OCI-LY3 (cell line): Measurements from ENCODE around the gene TCF4.

ENCODE experiments used
- H2AFZ ChIP-seq: fragments of 200-600, 300-600 bp; shearing (Covaris generic); 2 replicates; pipeline ENCODE4 v1.6.0; 2014; ENCODE audit warnings: antibody characterized with exemption, low read depth, low read length
- H3K27ac ChIP-seq: fragments of 200-600, 300-600 bp; sonication (generic); 2 replicates; pipeline ENCODE4 v1.5.1; 2014; ENCODE audit warnings: mild to moderate bottlenecking, low read length, moderate library complexity, mixed read lengths
- H3K27me3 ChIP-seq: fragments of 200-600, 300-600 bp; sonication (generic); 2 replicates; pipeline ENCODE4 v1.6.1; 2014; ENCODE audit warnings: low read depth, low read length, mixed read lengths
- H3K36me3 ChIP-seq: fragments of 200-600, 300-600 bp; sonication (generic); replicated peaks from 2 replicates; pipeline ENCODE3; 2014; ENCODE audit warnings: low read depth, low read length, mixed read lengths
- H3K4me1 ChIP-seq: fragments of 300-600, 200-600 bp; sonication (generic); 2 replicates; pipeline ENCODE4 v1.6.1; 2014; ENCODE audit warnings: low read length, mixed read lengths
- H3K4me2 ChIP-seq: fragments of 200-600, 300-600 bp; sonication (generic); 2 replicates; pipeline ENCODE4 v1.6.1; 2014; ENCODE audit warnings: low read length, mixed read lengths
- H3K4me3 ChIP-seq: fragments of 300-600, 200-600 bp; sonication (generic); 2 replicates; pipeline ENCODE4 v1.5.1; 2014; ENCODE audit warnings: antibody characterized with exemption, mild to moderate bottlenecking, low read length, moderate library complexity
- H3K79me2 ChIP-seq: fragments of 300-600, 200-600 bp; shearing (Covaris generic); 2 replicates; pipeline ENCODE4 v1.6.1; 2014; ENCODE audit warnings: mild to moderate bottlenecking, low read length, mixed read lengths
- H3K9ac ChIP-seq: fragments of 300-600, 200-600 bp; shearing (Covaris generic); 2 replicates; pipeline ENCODE4 v1.6.0; 2014; ENCODE audit warnings: mild to moderate bottlenecking, low read length, moderate library complexity
- H3K9me3 ChIP-seq: fragments of 200-600, 300-600 bp; shearing (Covaris generic); 2 replicates; pipeline ENCODE4 v1.6.1; 2014; ENCODE audit warnings: low read length, mixed read lengths; ENCODE audit not compliant: insufficient read depth
- H4K20me1 ChIP-seq: fragments of 200-600, 300-600 bp; sonication (generic); 2 replicates; pipeline ENCODE4 v1.6.1; 2016; ENCODE audit warnings: low read length, mixed read lengths; ENCODE audit not compliant: insufficient read depth
- CTCF ChIP-seq: fragments of 200-600, 300-600 bp; sonication (generic); IDR thresholded peaks from 2 replicates; pipeline ENCODE4 v1.5.1; 2014; ENCODE audit warnings: antibody characterized with exemption, low read length, low read depth
- EZH2phosphoT487 ChIP-seq: fragments of 200-600 bp; shearing (Covaris generic); IDR thresholded peaks from 2 replicates; pipeline ENCODE4 v1.6.1; 2018; ENCODE audit warnings: antibody characterized with exemption, mixed run types, low read depth

The TCF4 gene

GRCh38 chr18:55327454-55327853 lies 260.5 kb downstream of the TCF4 start:
- no peak for TF ChIP-seq EZH2phosphoT487
- no peak for TF ChIP-seq CTCF
- Histone ChIP-seq H3K27ac (peak overlapping the region; percentile 63), H3K4me1 (peaks cover 82% of the 10 kb centered on the region)

GRCh38 chr18:55326134-55326533 lies 261.9 kb downstream of the TCF4 start:
- peak overlapping the region; percentile 81; the same call in 1 of the 2 replicates for H3K4me2 ChIP-seq
- no peaks in the 10 kb centered on the region for H3K27me3 ChIP-seq
- H3K9ac ChIP-seq, result no peak overlapping the region
- H3K4me3 ChIP-seq, result no peak overlapping the region
- H4K20me1 ChIP-seq, result peaks cover 94% of the 10 kb centered on the region
- H2AFZ ChIP-seq, result no peak overlapping the region
- peak overlapping the region; percentile 32 for H3K27ac ChIP-seq
- peaks cover 34% of the 10 kb centered on the region for H3K36me3 ChIP-seq
- no peaks in the 10 kb centered on the region for H3K9me3 ChIP-seq
- peaks cover 99% of the 10 kb centered on the region for H3K79me2 ChIP-seq
- TF ChIP-seq EZH2phosphoT487 (no peak), CTCF (no peak)
- H3K4me1 ChIP-seq, result peaks cover 83% of the 10 kb centered on the region

More at GRCh38 chr18:55327454-55327853, 260.5 kb downstream of the TCF4 start:
- Histone ChIP-seq H3K36me3 (peaks cover 47% of the 10 kb centered on the region), H3K27me3 (no peaks in the 10 kb centered on the region), H3K4me3 (no peak overlapping the region), H3K9ac (no peak overlapping the region), H3K4me2 (peak overlapping the region; percentile 41), H3K79me2 (peaks cover 99% of the 10 kb centered on the region), H4K20me1 (peaks cover 96% of the 10 kb centered on the region), H2AFZ (no peak overlapping the region), H3K9me3 (no peaks in the 10 kb centered on the region)

- Histone ChIP-seq H3K9me3 (no peaks in the 10 kb centered on the region), H3K4me3 (peak overlapping the region; percentile 75), H2AFZ (no peak overlapping the region), H4K20me1 (peaks cover 98% of the 10 kb centered on the region), H3K4me2 (peak overlapping the region; percentile 81), H3K27me3 (no peaks in the 10 kb centered on the region), H3K9ac (peak overlapping the region; percentile 70), H3K36me3 (peaks cover 29% of the 10 kb centered on the region), H3K27ac (peak overlapping the region; percentile 85), H3K79me2 (peaks cover 100% of the 10 kb centered on the region), H3K4me1 (peaks cover 89% of the 10 kb centered on the region)
- TF ChIP-seq EZH2phosphoT487 (no peak), CTCF (no peak)
These were observed 263.8 kb downstream of the TCF4 start for GRCh38 chr18:55324166-55324565.

GRCh38 chr18:55323051-55323994 lies 264.7 kb downstream of the TCF4 start:
- Histone ChIP-seq H3K4me2 (peak overlapping the region; percentile 81), H3K9ac (peak overlapping the region; percentile 70), H3K4me1 (peaks cover 89% of the 10 kb centered on the region), H3K27ac (peak overlapping the region; percentile 85), H3K36me3 (peaks cover 30% of the 10 kb centered on the region), H2AFZ (no peak overlapping the region), H3K9me3 (no peaks in the 10 kb centered on the region), H3K4me3 (peak overlapping the region; percentile 75), H3K79me2 (peaks cover 100% of the 10 kb centered on the region), H4K20me1 (peaks cover 98% of the 10 kb centered on the region), H3K27me3 (no peaks in the 10 kb centered on the region)
- no peak for TF ChIP-seq EZH2phosphoT487
- TF ChIP-seq CTCF, result no peak
